ENCODE measurements around the gene MANSC4. TPM values are rescaled to one million over a fixed set of nuclear protein-coding genes. Genes with fewer than 3 reads are reported as not detected.

The MANSC4 gene
- total RNA-seq, 1 donor from 2014 or later, result not detected

- intact Hi-C loops (cut with DNase I), result no loop called here
- ATAC-seq, result no peak
Measured at GRCh38 chr12:27822076-27822712, 42.2 kb upstream of the MANSC4 start.

DNA sequence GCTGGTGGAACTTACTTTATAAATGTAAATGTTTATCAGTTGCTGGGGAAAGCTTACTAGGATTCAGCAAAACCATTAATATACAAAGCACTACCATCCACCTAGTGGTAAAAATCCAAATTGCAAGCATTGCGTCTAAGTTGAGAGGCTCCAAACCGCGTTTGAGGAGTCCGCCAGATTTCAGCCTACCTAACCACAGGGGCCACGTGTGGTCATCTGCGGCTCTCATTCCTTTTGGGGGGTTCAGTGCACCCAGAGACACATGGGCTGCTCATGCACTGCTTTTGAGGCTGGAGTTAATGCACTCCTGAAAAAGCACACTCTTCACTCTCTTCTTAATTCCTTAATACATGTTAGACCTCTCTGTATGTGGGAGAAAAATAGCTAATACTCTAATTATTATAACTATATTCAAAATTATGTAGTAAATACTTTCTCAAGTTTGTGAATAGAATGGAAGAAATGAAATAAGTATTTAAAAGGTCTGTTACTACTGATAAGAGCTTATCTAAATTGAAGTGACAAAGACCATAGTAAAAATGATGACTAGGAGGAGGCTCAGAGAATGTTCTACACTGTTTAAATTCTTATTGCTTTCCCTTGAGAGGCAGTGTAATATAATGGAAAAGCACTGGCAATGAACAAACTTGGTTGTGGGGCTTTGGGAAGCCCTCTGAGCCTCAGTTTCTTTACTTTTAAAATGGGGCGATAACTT lies 41.4 kb upstream of the MANSC4 start:
- Histone ChIP-seq H3K9me3 (no peaks in the 10 kb centered on the region), H3K36me3 (no peaks in the 10 kb centered on the region), H3K27ac (no peak overlapping the region), H3K4me3 (no peak overlapping the region), H3K27me3 (no peaks in the 10 kb centered on the region), H3K4me1 (peaks cover 4% of the 10 kb centered on the region)
- intact Hi-C loops (cut with DNase I), result no loop called here
- TF ChIP-seq CTCF (IDR thresholded peaks at IDR 0.05), result peak; percentile 85
- DNase-seq (no peak), ATAC-seq (peak; percentile 85)

More at GRCh38 chr12:27822076-27822712, 42.2 kb upstream of the MANSC4 start:
- H3K27me3 ChIP-seq, result no peaks in the 10 kb centered on the region
- peaks cover 4% of the 10 kb centered on the region for H3K4me1 ChIP-seq
- H3K27ac ChIP-seq, result no peak overlapping the region
- H3K9me3 ChIP-seq, result no peaks in the 10 kb centered on the region
- no peaks in the 10 kb centered on the region for H3K36me3 ChIP-seq
- H3K4me3 ChIP-seq, result no peak overlapping the region
- no peak for TF ChIP-seq CTCF (IDR thresholded peaks at IDR 0.05)
- DNase-seq, result no peak

DNA sequence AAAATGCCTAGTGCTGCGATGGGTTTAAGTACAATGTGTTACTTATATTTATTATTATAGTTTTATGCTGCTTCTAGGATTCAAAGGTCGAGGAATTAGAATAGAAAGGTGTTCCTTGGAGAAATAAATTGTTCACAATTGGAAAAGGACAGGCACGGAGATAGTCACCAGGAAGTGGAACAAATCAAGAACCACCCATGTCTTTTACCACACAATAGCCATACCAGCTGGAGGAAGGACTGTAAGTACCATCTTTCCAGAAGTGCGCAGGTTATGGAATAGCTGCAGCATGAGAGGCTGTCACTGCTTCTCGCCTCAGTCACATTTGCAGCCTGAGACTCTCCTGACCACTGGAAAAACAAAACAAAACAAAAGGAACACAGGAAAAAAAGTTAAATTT lies 40.5 kb upstream of the MANSC4 start:
- peaks cover 4% of the 10 kb centered on the region for H3K4me1 ChIP-seq
- H3K36me3 ChIP-seq, result no peaks in the 10 kb centered on the region
- no peaks in the 10 kb centered on the region for H3K27me3 ChIP-seq
- no peak for TF ChIP-seq CTCF (IDR thresholded peaks at IDR 0.05)
- H3K4me3 ChIP-seq, result no peak overlapping the region
- no peaks in the 10 kb centered on the region for H3K9me3 ChIP-seq
- intact Hi-C loops (cut with DNase I), result no loop called here
- ATAC-seq (no peak), DNase-seq (no peak)
- no peak overlapping the region for H3K27ac ChIP-seq

- no peaks in the 10 kb centered on the region for H3K27me3 ChIP-seq
- no peak overlapping the region for H3K4me3 ChIP-seq
- ATAC-seq (peak; percentile 41), DNase-seq (no peak)
- intact Hi-C loops (cut with DNase I), result no loop called here
- no peaks in the 10 kb centered on the region for H3K9me3 ChIP-seq
- H3K27ac ChIP-seq, result peak overlapping the region; percentile 2
- peaks cover 4% of the 10 kb centered on the region for H3K4me1 ChIP-seq
- no peak for TF ChIP-seq CTCF (IDR thresholded peaks at IDR 0.05)
- no peaks in the 10 kb centered on the region for H3K36me3 ChIP-seq
Measured at GRCh38 chr12:27818401-27818918, 38.4 kb upstream of the MANSC4 start.

DNA sequence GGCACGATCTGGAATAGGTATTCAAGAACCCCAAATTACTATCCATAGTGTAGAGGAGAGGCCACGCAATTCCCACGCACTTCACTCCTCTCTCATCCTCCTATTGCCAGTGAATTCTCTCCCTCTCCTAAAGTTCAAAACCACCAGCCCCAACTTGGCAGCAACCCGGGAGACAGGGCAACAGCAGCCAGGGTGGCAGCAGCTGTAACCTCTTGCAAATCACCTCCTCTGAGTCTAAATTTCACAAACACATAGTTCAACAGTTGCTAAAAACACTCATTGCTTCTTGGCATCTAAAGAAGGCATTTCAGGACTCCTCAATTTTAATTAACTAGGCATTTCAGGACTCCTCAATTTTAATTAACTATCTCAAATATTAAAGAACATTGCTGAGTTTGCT lies 37.7 kb upstream of the MANSC4 start:
- H3K36me3 ChIP-seq, result no peaks in the 10 kb centered on the region
- H3K9me3 ChIP-seq, result no peaks in the 10 kb centered on the region
- intact Hi-C loops (cut with DNase I), result no loop called here
- H3K4me1 ChIP-seq, result peaks cover 4% of the 10 kb centered on the region
- H3K27ac ChIP-seq, result no peak overlapping the region
- H3K4me3 ChIP-seq, result no peak overlapping the region
- H3K27me3 ChIP-seq, result no peaks in the 10 kb centered on the region
- DNase-seq (no peak), ATAC-seq (peak; percentile 27)
- TF ChIP-seq CTCF (IDR thresholded peaks at IDR 0.05), result no peak

Data from upper lobe of right lung (tissue), 1 donor.